Epidermal melanocyte (primary cell): ENCODE data around the gene SSTR3.
A peak's percentile ranks its signal among the peaks of the same experiment; 100 is the strongest.

Experiments used
- DNase-seq: peaks from one replicate; pipeline ENCODE4 v3.0.0; 2011; ENCODE audit warnings: low spot score; ENCODE audit not compliant: insufficient read length

The SSTR3 gene

GRCh38 chr22:37167981-37168647 lies 44.2 kb downstream of the SSTR3 start:
- no peak for DNase-seq

GRCh38 chr22:37167176-37167980 lies 44.9 kb downstream of the SSTR3 start:
- DNase-seq = no peak

- peak; percentile 91 for DNase-seq
Measured at GRCh38 chr22:37166675-37167066, 45.6 kb downstream of the SSTR3 start.

GRCh38 chr22:37165940-37166674 lies 46.2 kb downstream of the SSTR3 start:
- DNase-seq = no peak

GRCh38 chr22:37165066-37165465 lies 47.2 kb downstream of the SSTR3 start:
- DNase-seq = no peak

- no peak for DNase-seq
Measured at GRCh38 chr22:37164505-37164887, 47.8 kb downstream of the SSTR3 start.

GRCh38 chr22:37163575-37164504 lies 48.4 kb downstream of the SSTR3 start:
- DNase-seq = no peak

- no peak for DNase-seq
Measured at GRCh38 chr22:37163096-37163489, 49.2 kb downstream of the SSTR3 start.

GRCh38 chr22:37162221-37163095 lies 49.8 kb downstream of the SSTR3 start:
- DNase-seq = no peak

GRCh38 chr22:37161443-37161842 lies 50.8 kb downstream of the SSTR3 start:
- DNase-seq = no peak

GRCh38 chr22:37160027-37160426 lies 52.2 kb downstream of the SSTR3 start:
- DNase-seq = no peak

GRCh38 chr22:37158963-37159290 lies 53.4 kb downstream of the SSTR3 start:
- DNase-seq = no peak

- DNase-seq = no peak
Measured at GRCh38 chr22:37157516-37158285, 54.6 kb downstream of the SSTR3 start.

GRCh38 chr22:37156686-37157435 lies 55.4 kb downstream of the SSTR3 start:
- no peak for DNase-seq

- DNase-seq = no peak
Measured at GRCh38 chr22:37155971-37156370, 56.3 kb downstream of the SSTR3 start.

GRCh38 chr22:37154925-37155712 lies 57.2 kb downstream of the SSTR3 start:
- no peak for DNase-seq
